Measurements from ENCODE around the gene GPR137.

DNA sequence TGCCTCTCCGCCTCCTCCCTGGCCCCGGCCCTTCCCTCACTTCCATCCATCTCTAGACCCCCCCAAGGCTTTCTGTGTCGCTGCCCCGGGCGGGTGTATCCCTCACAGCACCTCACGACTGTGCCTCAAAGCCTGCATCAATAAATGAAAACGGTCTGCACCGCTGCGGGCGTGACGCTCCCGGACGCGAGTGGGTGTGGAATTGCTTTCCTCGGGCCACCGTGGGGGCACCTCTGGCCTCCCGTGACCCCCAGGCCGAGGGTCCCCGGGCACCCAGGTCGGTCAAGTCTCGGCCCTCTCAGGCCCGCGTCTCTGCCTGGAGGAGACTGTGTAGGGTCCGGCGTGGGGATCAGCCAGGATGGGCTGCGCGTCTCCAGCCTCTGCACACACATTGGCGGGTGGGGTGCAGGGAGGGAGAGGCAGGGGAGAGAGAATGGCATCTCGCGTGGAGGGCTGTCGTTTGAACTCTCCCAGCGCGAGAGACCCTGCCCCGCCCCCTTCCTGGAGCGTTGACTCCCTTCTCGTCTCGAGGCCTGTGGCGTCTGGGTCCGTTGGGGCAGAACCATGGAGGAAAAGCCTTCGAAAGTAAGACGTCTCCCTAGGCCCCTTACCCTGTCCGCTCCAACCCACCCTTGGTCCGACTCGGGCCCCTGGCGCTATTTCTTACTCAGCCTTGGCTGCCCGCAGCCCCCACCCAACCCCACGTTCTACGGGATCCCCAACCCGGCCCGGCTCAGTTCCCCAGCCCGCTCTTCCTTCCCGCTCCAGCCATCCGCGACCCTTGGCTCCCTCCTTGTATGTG is 14.4 kb downstream of the GPR137 start, which contains the start of gene CATSPERZ:
- TF ChIP-seq, protein P1, sequence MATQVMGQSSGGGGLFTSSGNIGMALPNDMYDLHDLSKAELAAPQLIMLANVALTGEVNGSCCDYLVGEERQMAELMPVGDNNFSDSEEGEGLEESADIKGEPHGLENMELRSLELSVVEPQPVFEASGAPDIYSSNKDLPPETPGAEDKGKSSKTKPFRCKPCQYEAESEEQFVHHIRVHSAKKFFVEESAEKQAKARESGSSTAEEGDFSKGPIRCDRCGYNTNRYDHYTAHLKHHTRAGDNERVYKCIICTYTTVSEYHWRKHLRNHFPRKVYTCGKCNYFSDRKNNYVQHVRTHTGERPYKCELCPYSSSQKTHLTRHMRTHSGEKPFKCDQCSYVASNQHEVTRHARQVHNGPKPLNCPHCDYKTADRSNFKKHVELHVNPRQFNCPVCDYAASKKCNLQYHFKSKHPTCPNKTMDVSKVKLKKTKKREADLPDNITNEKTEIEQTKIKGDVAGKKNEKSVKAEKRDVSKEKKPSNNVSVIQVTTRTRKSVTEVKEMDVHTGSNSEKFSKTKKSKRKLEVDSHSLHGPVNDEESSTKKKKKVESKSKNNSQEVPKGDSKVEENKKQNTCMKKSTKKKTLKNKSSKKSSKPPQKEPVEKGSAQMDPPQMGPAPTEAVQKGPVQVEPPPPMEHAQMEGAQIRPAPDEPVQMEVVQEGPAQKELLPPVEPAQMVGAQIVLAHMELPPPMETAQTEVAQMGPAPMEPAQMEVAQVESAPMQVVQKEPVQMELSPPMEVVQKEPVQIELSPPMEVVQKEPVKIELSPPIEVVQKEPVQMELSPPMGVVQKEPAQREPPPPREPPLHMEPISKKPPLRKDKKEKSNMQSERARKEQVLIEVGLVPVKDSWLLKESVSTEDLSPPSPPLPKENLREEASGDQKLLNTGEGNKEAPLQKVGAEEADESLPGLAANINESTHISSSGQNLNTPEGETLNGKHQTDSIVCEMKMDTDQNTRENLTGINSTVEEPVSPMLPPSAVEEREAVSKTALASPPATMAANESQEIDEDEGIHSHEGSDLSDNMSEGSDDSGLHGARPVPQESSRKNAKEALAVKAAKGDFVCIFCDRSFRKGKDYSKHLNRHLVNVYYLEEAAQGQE (IDR thresholded peaks at IDR 0.05; ENCODE audit: low read depth) = no peak
- TF ChIP-seq CREB1 (IDR thresholded peaks at IDR 0.05; ENCODE audit: low read depth) (no peak), EP300 (IDR thresholded peaks at IDR 0.05; ENCODE audit: borderline replicate concordance) (no peak), RAD21 (IDR thresholded peaks at IDR 0.05; ENCODE audit: low read depth) (no peak), TAF1 (IDR thresholded peaks at IDR 0.05; ENCODE audit: low read depth) (no peak), CEBPB (IDR thresholded peaks at IDR 0.05) (no peak), TCF12 (IDR thresholded peaks at IDR 0.05; ENCODE audit: low read depth) (no peak), FOXM1 (IDR thresholded peaks at IDR 0.05; ENCODE audit: borderline replicate concordance, low read depth) (no peak), NFIC (IDR thresholded peaks at IDR 0.05) (no peak), YY1 (IDR thresholded peaks at IDR 0.05; ENCODE audit: low read depth) (no peak), EGR1 (IDR thresholded peaks at IDR 0.05) (no peak), TEAD4 (IDR thresholded peaks at IDR 0.05) (no peak)
- TF ChIP-seq, protein P2, sequence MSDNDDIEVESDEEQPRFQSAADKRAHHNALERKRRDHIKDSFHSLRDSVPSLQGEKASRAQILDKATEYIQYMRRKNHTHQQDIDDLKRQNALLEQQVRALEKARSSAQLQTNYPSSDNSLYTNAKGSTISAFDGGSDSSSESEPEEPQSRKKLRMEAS (IDR thresholded peaks at IDR 0.05) = no peak
- TF ChIP-seq, protein P3, sequence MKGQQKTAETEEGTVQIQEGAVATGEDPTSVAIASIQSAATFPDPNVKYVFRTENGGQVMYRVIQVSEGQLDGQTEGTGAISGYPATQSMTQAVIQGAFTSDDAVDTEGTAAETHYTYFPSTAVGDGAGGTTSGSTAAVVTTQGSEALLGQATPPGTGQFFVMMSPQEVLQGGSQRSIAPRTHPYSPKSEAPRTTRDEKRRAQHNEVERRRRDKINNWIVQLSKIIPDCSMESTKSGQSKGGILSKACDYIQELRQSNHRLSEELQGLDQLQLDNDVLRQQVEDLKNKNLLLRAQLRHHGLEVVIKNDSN (IDR thresholded peaks at IDR 0.05) = no peak
